NCI-H2029 (cell line): ENCODE measurements around the gene CCL2.
"Not testable (repeated sequence)": the region's sequence is repeated elsewhere in the genome, so short reads cannot be mapped to it uniquely, and the experiment has no call there.

ENCODE experiments used
- DNase-seq: peaks from one replicate; lab custom pipeline; 2025; lab: John Stamatoyannopoulos, UW

The CCL2 gene

GRCh38 chr17:34254651-34255380, at the start of gene CCL2:
TSS of gene CCL2 (plus strand) at chr17:34255285. CDS start at chr17:34255350, 65 bp downstream.
- peak; percentile 44 for DNase-seq

GRCh38 chr17:34205401-34205800, 49.7 kb upstream of the CCL2 start:
- DNase-seq = no peak

DNA sequence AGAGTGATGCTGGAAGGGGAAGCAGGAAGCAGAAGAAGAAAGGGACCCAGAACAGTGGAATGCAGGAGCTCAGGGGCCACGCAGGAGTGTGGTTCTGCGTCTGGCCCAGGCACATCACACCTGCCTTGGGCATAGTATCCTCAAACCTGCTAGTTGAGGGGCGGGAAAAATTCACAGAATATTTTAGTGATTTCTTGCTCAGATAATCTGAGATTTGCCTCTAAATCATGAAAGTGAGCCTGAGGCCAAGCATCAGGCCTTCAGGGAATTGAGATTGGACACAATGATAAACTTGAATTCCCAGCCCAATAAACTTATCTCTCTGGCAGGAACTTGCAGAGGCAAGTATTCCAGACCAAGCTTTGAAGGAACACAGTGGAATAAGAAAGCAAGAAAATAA, 48.5 kb upstream of the CCL2 start:
- no peak for DNase-seq

DNA sequence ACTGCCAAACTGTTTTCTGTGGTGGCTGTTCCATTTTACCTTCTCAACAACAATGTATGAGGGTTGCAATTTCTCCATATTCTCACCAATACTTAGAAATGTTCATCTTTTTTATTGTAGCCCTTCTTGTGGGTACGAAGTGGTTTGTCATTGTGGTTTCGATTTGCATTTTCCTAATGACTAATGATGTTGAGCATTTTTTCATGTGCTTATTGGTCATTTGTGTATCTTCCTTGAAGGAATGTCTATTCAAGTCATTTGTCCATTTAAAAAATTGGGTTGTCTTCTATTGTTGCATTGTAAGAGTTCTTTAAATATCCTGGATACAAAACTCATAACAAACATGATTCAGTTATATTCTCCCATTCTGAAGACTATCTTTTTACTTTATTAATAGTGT, 47.5 kb upstream of the CCL2 start:
- no peak for DNase-seq

GRCh38 chr17:34218748-34219147, 36.3 kb upstream of the CCL2 start:
- no peak for DNase-seq

- DNase-seq = no peak
These were observed 35.7 kb upstream of the CCL2 start for GRCh38 chr17:34219405-34219804.

GRCh38 chr17:34220045-34220751, 34.9 kb upstream of the CCL2 start:
- DNase-seq = no peak

GRCh38 chr17:34220752-34221395, 34.2 kb upstream of the CCL2 start:
- no peak for DNase-seq

DNA sequence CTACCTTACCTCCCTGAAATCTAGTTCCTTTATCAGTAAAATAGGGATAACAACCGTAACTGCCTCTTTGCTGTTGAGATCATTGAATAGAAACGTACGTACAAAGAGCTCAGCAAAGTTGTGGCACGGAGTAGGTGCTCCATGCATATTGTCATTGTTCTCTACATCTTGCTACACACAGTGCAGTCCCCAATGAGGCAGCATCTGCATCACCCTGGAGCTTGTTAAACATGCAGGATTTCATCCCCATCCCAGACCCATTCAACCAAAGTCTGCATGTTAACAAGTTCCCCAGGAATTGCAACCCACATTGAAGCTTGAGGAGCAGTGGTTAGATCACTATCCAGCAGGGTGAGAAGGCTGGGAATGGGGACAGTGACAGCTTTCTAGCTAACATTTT, 33.7 kb upstream of the CCL2 start:
- no peak for DNase-seq

GRCh38 chr17:34222722-34223497, 32.2 kb upstream of the CCL2 start:
- no peak for DNase-seq

DNA sequence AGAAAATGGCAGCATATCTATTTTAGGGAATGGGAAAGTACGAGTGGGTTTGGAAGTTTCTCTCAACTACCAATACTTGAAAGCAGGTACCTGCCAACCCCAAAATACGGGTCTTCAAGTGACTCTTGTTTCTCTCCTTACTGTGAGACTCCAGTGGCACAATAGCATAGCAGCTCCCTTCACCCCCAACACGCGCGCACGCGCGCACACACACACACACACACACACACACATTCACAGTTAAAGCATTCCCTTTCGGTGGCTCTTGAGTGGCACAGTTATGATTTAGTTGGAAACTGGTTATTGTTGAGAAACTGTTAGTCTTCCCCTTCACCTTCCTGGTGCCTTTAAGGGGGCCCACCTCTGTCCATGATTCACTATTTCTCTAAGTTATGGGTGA, 30.0 kb upstream of the CCL2 start:
- DNase-seq = no peak

GRCh38 chr17:34226011-34226743, 28.9 kb upstream of the CCL2 start:
- no peak for DNase-seq

DNA sequence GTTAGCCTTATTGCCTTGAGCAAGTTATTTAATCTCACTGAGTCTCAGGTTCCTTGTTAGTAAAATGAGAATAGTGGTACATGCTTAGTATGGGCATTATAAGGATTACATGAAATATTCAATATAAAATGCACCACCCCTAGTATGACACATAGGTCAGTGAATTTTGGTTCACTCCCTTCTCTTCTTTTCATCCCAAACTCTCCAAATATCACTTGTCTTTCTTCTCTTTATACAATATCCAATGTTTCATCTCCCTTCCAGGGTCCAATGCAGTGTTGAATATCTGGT, 28.4 kb upstream of the CCL2 start:
- DNase-seq = no peak

GRCh38 chr17:34227293-34227692, 27.8 kb upstream of the CCL2 start:
- not testable (repeated sequence) for DNase-seq

DNA sequence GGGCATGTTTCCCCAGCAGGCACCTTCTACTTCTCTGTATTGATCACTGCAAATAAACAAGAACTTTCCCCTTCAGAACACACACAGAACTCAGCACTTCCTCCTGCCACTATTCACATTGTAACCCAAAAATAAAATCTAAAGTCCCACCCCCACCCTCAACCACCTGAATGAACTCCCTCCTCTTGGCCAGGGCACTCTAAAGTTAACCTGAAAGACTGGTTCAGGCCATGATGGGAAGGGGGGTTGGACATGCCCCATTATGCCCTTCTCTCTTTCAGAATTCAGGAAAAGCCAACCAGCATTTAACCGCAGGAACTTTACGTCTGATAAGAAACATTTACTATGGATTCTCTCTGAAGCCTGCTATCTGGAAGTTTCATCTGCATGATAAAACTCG, 27.4 kb upstream of the CCL2 start:
- DNase-seq = no peak

DNA sequence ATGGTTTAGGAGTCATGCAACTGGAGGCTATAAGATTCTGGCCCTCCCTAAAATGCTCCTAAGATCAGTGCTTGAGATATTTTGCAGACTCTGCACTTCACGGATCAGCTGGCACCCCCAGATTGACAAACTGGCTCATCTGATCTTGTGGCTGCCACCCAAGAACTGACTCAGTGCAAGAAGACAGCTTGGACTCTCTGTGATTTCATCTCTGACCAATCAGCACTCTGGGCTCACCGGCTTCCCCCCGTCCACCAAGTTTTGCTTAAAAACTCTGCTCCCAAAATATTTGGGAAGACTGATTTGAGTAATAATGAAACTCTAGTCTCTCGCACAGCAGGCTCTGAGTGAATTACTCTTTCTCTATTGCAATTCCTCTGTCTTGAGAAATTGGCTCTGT, 26.3 kb upstream of the CCL2 start:
- DNase-seq = no peak

DNA sequence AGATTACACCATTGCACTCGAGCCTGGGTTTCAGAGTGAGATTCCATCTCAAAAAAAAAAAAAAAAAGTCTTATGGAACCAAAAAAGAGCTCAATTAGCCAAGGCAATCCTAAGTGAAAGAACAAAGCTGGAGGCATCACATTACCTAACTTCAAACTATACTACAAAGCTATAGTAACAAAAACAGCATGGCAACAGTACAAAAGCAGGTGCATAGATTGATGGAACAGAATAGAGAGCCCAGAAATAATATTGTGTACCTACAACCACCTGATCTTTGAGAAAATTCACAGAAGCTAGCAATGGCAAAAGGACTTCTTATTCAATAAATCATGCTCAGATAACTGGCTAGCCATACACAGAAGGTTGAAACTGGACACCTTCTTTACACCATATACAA, 24.7 kb upstream of the CCL2 start:
- no peak for DNase-seq

- DNase-seq = no peak
These were observed 20.5 kb upstream of the CCL2 start for GRCh38 chr17:34234616-34235015.

DNA sequence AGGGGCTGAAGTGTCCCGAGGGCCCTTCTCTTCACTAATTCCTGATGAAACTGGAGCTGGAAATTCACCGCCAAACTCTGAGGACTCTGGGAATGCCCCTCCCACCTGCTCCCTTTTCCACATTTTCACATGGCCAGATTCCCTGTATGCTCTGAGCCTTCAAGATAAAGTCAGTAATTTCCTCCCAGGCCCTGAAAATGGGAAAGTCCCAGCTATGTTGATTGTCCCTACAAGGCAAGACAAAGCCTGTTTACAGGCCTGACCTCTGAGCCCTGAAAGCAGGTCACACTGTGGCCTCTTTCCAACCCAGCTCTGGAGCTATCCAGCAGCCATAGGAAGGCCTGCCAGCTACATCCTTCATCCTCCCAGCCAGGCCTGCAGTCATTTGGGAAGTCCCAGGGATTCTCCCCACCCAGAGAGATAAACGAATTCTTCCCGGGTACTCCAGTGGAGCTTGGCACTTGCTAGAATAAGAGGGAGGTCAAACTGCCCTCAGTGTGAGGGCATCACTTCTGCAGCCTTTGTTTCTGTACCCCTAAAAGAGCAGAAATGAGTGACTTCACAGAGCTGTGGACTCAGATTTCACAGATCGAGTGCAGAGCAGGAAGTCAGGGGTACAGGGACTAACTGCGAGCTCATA, 19.6 kb upstream of the CCL2 start:
- no peak for DNase-seq

- DNase-seq = no peak
These were observed 18.7 kb upstream of the CCL2 start for GRCh38 chr17:34236281-34236892.

DNA sequence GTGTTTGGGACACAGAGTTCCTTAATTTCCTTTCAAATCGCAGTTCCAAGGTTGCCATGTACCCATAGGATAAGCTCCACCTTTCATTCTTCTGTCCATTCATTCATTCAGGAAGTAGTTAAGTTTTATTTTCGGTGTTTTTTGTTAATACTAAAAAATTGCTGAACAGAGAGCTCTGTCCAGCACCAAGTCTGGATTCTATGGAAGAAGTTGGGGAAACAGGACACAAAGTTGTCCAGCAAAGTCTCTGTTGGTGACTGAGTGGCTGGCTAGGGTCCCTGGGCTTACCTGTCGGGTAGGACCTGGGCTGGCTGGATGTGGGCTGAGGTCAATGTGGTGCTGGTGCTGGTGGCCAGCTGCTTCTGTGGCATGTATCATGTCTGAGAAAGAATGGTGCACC, 17.6 kb upstream of the CCL2 start:
- no peak for DNase-seq
